KMS-11 (cell line): ENCODE results near the gene SPNS2.

Source experiments
- H2AFZ ChIP-seq: fragments of 200-600 bp; sonication (generic); 2 replicates; pipeline ENCODE4 v1.6.1; 2016; ENCODE audit warnings: antibody characterized with exemption, mixed run types, low read depth
- H3K27ac ChIP-seq: fragments of 200-600 bp; sonication (generic); 2 replicates; pipeline ENCODE4 v1.6.1; 2016; ENCODE audit warnings: mild to moderate bottlenecking, mixed run types
- H3K27me3 ChIP-seq: fragments of 200-600 bp; sonication (generic); 2 replicates; pipeline ENCODE4 v1.6.1; 2017; ENCODE audit warnings: mild to moderate bottlenecking, low read depth, mixed run types, moderate library complexity; ENCODE audit not compliant: insufficient read depth
- H3K36me3 ChIP-seq: fragments of 200-600 bp; sonication (generic); 2 replicates; pipeline ENCODE4 v1.6.1; 2017; ENCODE audit warnings: mild to moderate bottlenecking, mixed run types; ENCODE audit not compliant: insufficient read depth
- H3K4me1 ChIP-seq: fragments of 200-600 bp; sonication (generic); 2 replicates; pipeline ENCODE4 v1.6.1; 2016; ENCODE audit warnings: mild to moderate bottlenecking, low read depth, mixed run types; ENCODE audit not compliant: poor library complexity, severe bottlenecking
- H3K4me2 ChIP-seq: fragments of 200-600 bp; sonication (generic); 2 replicates; pipeline ENCODE4 v1.7.0; 2016; ENCODE audit warnings: mild to moderate bottlenecking, mixed run types
- H3K4me3 ChIP-seq: fragments of 200-600 bp; sonication (generic); IDR thresholded peaks from 2 replicates; pipeline ENCODE4 v1.6.1; 2017; ENCODE audit warnings: low read depth, low read length, mixed read lengths; ENCODE audit not compliant: insufficient read depth
- H3K79me2 ChIP-seq: fragments of 200-600 bp; sonication (generic); 2 replicates; pipeline ENCODE4 v1.6.1; 2016; ENCODE audit warnings: low read depth, mixed run types; ENCODE audit not compliant: insufficient read depth
- H3K9ac ChIP-seq: fragments of 200-600 bp; sonication (generic); 2 replicates; pipeline ENCODE4 v1.6.1; 2016; ENCODE audit warnings: mild to moderate bottlenecking, mixed run types
- H4K20me1 ChIP-seq: fragments of 200-600 bp; sonication (generic); 2 replicates; pipeline ENCODE4 v1.6.1; 2016; ENCODE audit warnings: mild to moderate bottlenecking, mixed run types; ENCODE audit not compliant: insufficient read depth
- CTCF ChIP-seq: fragments of 200-600 bp; sonication (generic); conservative IDR thresholded peaks from 2 replicates; pipeline ENCODE4 v1.6.1; 2017; ENCODE audit warnings: low read depth, mild to moderate bottlenecking, antibody characterized with exemption, low read length, moderate library complexity, mixed read lengths

Gene SPNS2

GRCh38 chr17:4544135-4544950 is 45.7 kb downstream of the SPNS2 start:
- no peak overlapping the region for H3K9ac ChIP-seq
- H3K4me2 ChIP-seq: no peak overlapping the region
- no peaks in the 10 kb centered on the region for H3K27me3 ChIP-seq
- no peaks in the 10 kb centered on the region for H3K4me1 ChIP-seq
- no peaks in the 10 kb centered on the region for H3K36me3 ChIP-seq
- H3K79me2 ChIP-seq: no peaks in the 10 kb centered on the region
- no peak overlapping the region for H3K27ac ChIP-seq
- no peak overlapping the region for H3K4me3 ChIP-seq
- TF ChIP-seq CTCF: no peak
- H2AFZ ChIP-seq: no peak overlapping the region
- no peaks in the 10 kb centered on the region for H4K20me1 ChIP-seq

GRCh38 chr17:4544951-4545216 is 46.2 kb downstream of the SPNS2 start:
- H3K36me3 ChIP-seq: no peaks in the 10 kb centered on the region
- no peak overlapping the region for H3K4me2 ChIP-seq
- no peaks in the 10 kb centered on the region for H4K20me1 ChIP-seq
- H3K27ac ChIP-seq: no peak overlapping the region
- H3K4me3 ChIP-seq: no peak overlapping the region
- no peak overlapping the region for H2AFZ ChIP-seq
- no peaks in the 10 kb centered on the region for H3K27me3 ChIP-seq
- TF ChIP-seq CTCF: no peak
- H3K79me2 ChIP-seq: no peaks in the 10 kb centered on the region
- H3K4me1 ChIP-seq: no peaks in the 10 kb centered on the region
- H3K9ac ChIP-seq: no peak overlapping the region

- Histone ChIP-seq H3K9ac (no peak overlapping the region), H3K79me2 (no peaks in the 10 kb centered on the region), H2AFZ (no peak overlapping the region), H3K4me2 (no peak overlapping the region), H3K36me3 (no peaks in the 10 kb centered on the region), H3K4me3 (no peak overlapping the region), H3K4me1 (no peaks in the 10 kb centered on the region), H3K27me3 (no peaks in the 10 kb centered on the region), H4K20me1 (no peaks in the 10 kb centered on the region), H3K27ac (no peak overlapping the region)
- TF ChIP-seq CTCF: no peak
Measured at GRCh38 chr17:4545217-4545951, 46.7 kb downstream of the SPNS2 start.

- H4K20me1 ChIP-seq: no peaks in the 10 kb centered on the region
- no peak overlapping the region for H3K4me2 ChIP-seq
- H3K4me1 ChIP-seq: no peaks in the 10 kb centered on the region
- no peak overlapping the region for H3K9ac ChIP-seq
- H3K36me3 ChIP-seq: no peaks in the 10 kb centered on the region
- no peak overlapping the region for H2AFZ ChIP-seq
- H3K27ac ChIP-seq: no peak overlapping the region
- H3K79me2 ChIP-seq: peaks cover 1% of the 10 kb centered on the region; the same call in 1 of the 2 replicates
- H3K4me3 ChIP-seq: no peak overlapping the region
- no peaks in the 10 kb centered on the region for H3K27me3 ChIP-seq
- TF ChIP-seq CTCF: no peak
Measured at GRCh38 chr17:4547118-4547906, 48.6 kb downstream of the SPNS2 start.
